HG02970 (cell line): Measurements from ENCODE around the gene DLX4.

ENCODE experiments used
- ATAC-seq: cut with Tn5 transposase; IDR thresholded peaks from one replicate; pipeline ENCODE4 v1.9.1; 2021; ENCODE audit warnings: mild to moderate bottlenecking, moderate library complexity, moderate number of reproducible peaks; ENCODE audit not compliant: unreplicated experiment, low FRiP score

Gene DLX4

GRCh38 chr17:49997773-49998703 lies 29.0 kb downstream of the DLX4 start:
- no peak for ATAC-seq

DNA sequence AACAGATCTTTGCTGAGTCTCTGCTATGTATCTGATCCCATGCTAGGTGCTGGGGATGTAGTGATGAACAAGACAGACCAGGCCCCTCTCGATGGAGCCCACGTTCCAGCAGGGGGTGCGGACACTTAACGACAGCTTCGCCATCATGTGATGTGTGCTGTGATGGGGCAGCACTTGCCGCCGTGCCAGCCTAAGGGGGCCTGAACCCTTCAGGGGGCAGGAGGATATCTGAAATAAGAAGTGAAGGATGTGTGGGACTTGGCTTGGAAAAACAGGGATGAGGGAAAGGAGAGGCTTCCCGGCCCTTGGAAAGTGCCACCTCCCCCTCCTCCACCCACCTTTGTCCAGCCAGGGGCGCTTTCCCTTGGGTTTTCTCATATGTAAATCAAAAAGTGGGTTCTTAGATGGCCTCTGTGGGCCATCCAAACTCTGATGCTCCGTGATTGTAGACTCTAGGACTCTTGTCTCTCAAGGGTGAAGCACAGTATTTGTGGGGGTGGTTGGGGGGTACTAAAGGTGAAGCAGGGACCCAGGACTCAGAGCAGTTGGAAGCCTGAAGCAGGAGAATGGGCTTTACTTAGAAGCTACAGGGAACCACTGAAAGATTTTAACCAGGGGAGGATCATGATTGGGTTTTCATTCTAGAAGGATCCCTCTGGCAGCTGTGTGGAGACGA lies 30.0 kb downstream of the DLX4 start:
- no peak for ATAC-seq

- no peak for ATAC-seq
Observed at GRCh38 chr17:50003911-50004310, 34.9 kb downstream of the DLX4 start.

GRCh38 chr17:50009282-50009681 lies 40.3 kb downstream of the DLX4 start:
- no peak for ATAC-seq

DNA sequence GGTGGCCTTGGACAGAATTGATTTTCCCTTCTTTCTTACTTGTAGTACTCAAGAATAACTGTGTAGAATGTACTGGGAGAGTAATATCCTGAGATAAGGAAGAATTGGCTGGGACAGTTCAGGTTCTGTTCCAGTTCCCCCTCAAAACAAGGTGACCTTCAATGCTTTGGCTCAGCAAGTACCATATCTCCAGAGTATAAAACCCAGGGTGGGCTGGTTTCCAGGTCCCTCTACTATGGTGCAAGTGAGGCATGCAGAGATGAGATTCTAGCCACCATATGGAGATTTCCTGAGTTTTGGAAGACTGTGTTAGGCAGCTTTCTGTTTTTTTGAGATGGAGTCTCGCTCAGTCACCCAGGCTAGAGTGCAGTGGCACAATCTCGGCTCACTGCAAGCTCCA lies 44.1 kb downstream of the DLX4 start:
- ATAC-seq, result no peak

DNA sequence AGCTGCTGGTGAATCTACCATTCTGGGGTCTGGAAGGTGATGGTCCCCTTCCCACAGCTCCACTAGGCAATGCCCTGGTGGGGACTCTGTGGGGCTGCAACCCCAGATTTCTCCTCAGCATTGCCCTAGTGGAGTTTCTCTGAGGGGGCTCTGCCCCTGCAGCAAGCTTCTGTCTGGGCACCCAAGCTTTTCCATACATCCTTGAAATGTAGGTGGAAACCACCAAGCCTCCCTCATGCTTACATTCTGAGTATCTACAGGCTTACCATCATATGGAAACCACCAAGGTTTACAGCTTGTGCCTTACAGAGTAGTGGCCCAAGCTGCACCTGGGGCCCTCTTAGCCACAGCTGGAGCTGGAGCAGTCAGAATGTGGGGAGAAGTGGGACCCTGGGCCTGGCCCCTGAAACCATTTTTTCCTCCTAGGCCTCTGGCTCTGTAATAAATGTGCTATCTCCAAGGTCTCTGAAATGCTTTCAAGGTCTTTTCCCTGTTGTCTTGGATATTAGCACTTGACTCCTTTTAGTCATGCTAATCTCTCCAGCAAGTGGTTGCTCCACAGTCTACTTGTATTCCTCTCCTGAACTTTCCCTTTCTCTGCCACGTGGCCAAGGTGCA lies 45.6 kb downstream of the DLX4 start:
- ATAC-seq, result no peak

DNA sequence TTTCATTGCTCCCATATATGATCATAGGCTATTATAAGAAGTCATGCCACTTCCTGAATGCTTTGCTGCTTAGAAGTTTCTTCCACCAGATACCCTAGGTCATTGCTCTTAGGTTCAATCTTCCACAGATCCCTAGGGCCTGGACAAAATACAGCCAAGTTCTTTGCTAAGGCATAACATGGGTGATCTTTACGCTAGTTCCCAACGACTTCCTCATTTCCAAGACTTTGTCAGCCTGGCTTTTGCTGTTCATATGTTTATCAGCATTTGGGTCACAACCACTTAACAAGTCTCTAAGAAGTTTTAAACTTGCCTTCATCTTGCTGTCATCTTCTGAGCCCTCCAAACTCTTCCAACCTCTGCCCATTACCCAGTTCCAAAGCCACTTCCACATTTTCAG lies 46.2 kb downstream of the DLX4 start:
- ATAC-seq, result no peak

DNA sequence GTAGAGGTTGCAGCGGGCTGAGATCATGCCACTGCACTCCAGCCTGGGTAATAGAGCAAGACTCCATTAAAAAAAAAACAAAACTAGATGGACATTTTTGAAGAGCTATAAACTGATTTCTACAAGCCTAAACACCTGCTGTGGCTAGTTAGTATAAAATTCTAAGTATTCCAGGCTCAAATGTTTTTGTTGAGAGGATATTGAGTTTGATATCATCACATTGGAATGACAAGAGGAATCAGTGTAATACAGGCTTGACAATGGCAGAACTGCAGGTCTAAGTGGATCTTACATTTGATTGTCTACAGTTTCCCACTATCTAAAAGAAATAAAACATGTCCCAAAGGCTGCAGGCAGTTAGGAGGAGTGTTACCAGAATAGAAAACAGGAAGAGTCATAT lies 49.9 kb downstream of the DLX4 start:
- no peak for ATAC-seq

DNA sequence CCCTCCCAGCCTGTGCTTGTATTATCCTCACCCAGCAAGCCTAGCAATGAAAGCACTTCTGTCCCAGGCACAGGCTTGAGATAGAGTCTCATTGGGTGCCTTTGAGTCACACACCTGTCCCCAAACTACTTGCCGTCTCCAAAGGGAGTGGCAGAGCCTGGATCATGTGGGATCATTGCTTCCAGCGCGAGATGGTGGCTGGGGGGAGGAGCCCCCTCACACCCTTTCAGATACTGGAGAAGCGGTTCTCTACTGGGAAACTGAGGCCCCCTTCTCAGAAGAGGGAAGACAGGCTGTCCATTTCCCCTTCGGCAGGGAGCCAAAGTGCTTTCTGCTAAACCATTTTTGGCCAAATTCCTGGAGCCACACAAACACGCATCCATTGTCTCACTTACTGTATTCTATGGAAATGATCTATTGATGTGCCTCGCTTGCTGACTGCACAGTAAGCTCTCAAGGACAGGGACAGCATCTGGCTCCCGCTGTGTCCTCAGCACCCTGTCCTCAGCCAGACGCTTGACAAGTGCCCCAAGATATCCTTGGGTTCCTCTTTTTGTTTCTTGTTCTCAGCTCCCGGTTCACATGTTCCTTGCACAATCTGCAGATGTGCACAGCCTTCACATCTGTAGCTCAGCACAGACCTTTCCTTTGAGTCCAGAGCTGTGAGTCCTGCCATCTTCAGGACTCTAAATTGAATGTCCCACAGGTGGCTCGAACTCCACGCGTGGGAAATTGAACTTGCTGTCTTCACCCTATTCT lies 52.0 kb downstream of the DLX4 start:
- no peak for ATAC-seq

DNA sequence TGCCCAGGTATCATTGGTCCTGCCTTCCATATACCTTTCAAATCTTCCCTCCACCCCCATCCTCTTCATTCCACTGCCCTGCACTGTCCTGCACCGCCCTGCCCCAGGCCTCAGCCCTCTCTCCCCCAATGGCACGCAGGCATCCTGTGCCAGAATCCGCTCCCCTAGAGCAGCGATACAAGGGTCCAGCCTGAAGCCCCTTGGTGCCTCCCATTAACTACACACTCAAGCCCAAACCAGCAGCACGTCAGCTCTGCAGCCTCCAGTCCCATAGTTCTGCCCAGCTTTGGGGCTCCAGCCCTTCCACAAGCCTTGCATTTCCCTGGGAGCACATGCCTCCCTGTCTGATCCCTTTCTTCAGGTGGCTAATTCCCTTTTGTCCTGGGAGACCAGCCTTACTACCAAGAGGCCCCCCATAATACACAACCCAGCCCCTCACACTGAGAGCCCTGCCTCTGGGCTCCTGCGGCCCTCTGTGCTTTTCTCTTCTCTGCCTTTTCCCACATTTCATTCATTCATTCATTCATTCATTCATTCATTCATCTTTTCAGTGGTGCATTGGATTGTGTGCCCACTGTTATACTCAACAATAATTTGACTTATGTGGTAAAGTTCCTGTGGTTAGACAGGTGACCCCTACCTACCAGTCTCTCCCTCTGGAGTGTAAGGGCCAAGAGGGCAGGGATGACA lies 52.8 kb downstream of the DLX4 start:
- no peak for ATAC-seq

DNA sequence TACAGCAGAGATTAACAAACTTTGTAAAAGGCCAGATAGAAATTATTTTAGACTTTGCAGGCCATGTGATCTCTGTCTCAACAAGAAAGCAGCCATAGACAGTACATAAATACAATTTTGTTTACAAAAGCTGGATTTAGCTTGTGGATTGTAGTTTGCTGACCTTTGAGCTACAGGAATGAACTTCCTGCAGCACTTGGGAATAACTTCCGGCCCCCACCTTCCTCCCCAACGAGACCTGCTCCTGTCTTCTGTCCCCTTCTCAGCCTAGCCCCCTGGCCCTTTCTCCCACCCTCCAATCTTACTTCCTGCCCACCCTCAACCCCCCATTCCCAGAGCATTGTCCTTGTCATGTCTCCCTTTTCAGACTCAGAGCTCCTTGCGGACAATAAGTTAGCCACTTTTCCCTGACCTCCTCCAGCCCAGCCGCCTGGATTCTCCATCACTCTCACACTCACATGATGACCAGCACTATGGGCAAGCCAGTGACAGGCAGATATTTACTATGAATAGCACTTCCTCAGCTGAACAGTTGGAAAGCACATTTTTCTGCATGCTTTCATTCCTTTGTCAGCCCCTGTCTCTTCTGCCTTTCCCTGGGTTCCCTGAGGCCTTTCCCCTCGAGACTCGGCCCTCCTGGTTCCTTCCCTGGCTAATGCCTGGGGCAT lies 53.6 kb downstream of the DLX4 start:
- ATAC-seq, result no peak

GRCh38 chr17:50023520-50023919 lies 54.5 kb downstream of the DLX4 start:
- no peak for ATAC-seq
